Measurements from ENCODE around the gene RNFT2.
"Not testable (repeated sequence)": the region's sequence is repeated elsewhere in the genome, so short reads cannot be mapped to it uniquely, and the experiment has no call there.

RNFT2 gene

GRCh38 chr12:116710370-116711150 lies 27.6 kb upstream of the RNFT2 start:
- DNase-seq, result no peak

GRCh38 chr12:116712458-116713303 lies 25.4 kb upstream of the RNFT2 start:
- no peak for DNase-seq

GRCh38 chr12:116713527-116713926 lies 24.6 kb upstream of the RNFT2 start:
- DNase-seq, result no peak

- no peak for DNase-seq
These were observed 23.9 kb upstream of the RNFT2 start for GRCh38 chr12:116714175-116714574.

GRCh38 chr12:116717466-116718437 lies 20.4 kb upstream of the RNFT2 start:
- peak; percentile 41 for DNase-seq

GRCh38 chr12:116718655-116719454 lies 19.3 kb upstream of the RNFT2 start:
- DNase-seq, result peak; percentile 35

- no peak for DNase-seq
These were observed 18.2 kb upstream of the RNFT2 start for GRCh38 chr12:116719731-116720528.

GRCh38 chr12:116722245-116722644 lies 15.9 kb upstream of the RNFT2 start:
- DNase-seq, result no peak

GRCh38 chr12:116726694-116727093 lies 11.4 kb upstream of the RNFT2 start:
- DNase-seq, result no peak

GRCh38 chr12:116727261-116727660 lies 10.9 kb upstream of the RNFT2 start:
- no peak for DNase-seq

- DNase-seq, result no peak
These were observed 10.2 kb upstream of the RNFT2 start for GRCh38 chr12:116727891-116728290.

GRCh38 chr12:116731801-116732200 lies 6.3 kb upstream of the RNFT2 start:
- DNase-seq, result no peak

GRCh38 chr12:116734156-116734768 lies 3.9 kb upstream of the RNFT2 start:
- DNase-seq, result no peak

- no peak for DNase-seq
These were observed 3.0 kb upstream of the RNFT2 start for GRCh38 chr12:116735084-116735483.

GRCh38 chr12:116735951-116736599 lies 2.0 kb upstream of the RNFT2 start:
- no peak for DNase-seq

- DNase-seq, result no peak
These were observed 947 bp upstream of the RNFT2 start for GRCh38 chr12:116736962-116737773.

GRCh38 chr12:116739381-116739887 lies 1.3 kb downstream of the RNFT2 start:
- DNase-seq, result no peak

- DNase-seq, result not testable (repeated sequence)
These were observed 4.7 kb downstream of the RNFT2 start for GRCh38 chr12:116742787-116743186.

GRCh38 chr12:116744766-116745165 lies 6.7 kb downstream of the RNFT2 start:
- no peak for DNase-seq
